Dermis microvascular lymphatic vessel endothelial cell (primary cell): ENCODE measurements around the gene EPHB2. TPM values are rescaled to one million over a fixed set of nuclear protein-coding genes. Genes with fewer than 3 reads are reported as not detected.

Experiments
- DNase-seq, 2 donors: peaks; one replicate each; pipeline versions ENCODE4 v3.0.0 to v3.0.0-alpha.2; 2010; ENCODE audit warnings: low read depth in 2 of 2
- total RNA-seq: library from RNA; depleted of rRNA; stranded (reverse); fragments of >200 nt; gene quantifications from 2 replicates; pipeline ENCODE4 v1.2.1, GENCODE V29; 2014

The EPHB2 gene
- total RNA-seq, 1 donor from 2014 or later: 26.6 TPM

- no peak for DNase-seq
These were observed 200.5 kb downstream of the EPHB2 start for GRCh38 chr1:22910986-22911651.

GRCh38 chr1:22912311-22912710 lies 201.7 kb downstream of the EPHB2 start:
- DNase-seq: no peak

- DNase-seq: no peak
These were observed 202.9 kb downstream of the EPHB2 start for GRCh38 chr1:22913421-22914141.

GRCh38 chr1:22914156-22914555 lies 203.5 kb downstream of the EPHB2 start:
- no peak for DNase-seq

GRCh38 chr1:22914633-22915217 lies 204.1 kb downstream of the EPHB2 start:
- no peak for DNase-seq

GRCh38 chr1:22915231-22915630 lies 204.6 kb downstream of the EPHB2 start:
- no peak for DNase-seq

- DNase-seq: peak in 1 of 2 donors; percentile 52
These were observed 205.3 kb downstream of the EPHB2 start for GRCh38 chr1:22915816-22916470.

GRCh38 chr1:22916471-22916820 lies 205.8 kb downstream of the EPHB2 start:
- peak in 1 of 2 donors; percentile 54 for DNase-seq

GRCh38 chr1:22917989-22918388 lies 207.3 kb downstream of the EPHB2 start:
- no peak for DNase-seq

- DNase-seq: no peak
These were observed 208.0 kb downstream of the EPHB2 start for GRCh38 chr1:22918644-22919043.

GRCh38 chr1:22919341-22920025 lies 208.8 kb downstream of the EPHB2 start:
- DNase-seq: no peak

GRCh38 chr1:22920026-22920733 lies 209.5 kb downstream of the EPHB2 start:
- no peak for DNase-seq

GRCh38 chr1:22920734-22921451 lies 210.3 kb downstream of the EPHB2 start:
- peak in 1 of 2 donors; percentile 67 for DNase-seq

GRCh38 chr1:22921452-22922126 lies 210.9 kb downstream of the EPHB2 start:
- no peak for DNase-seq

- DNase-seq: peak; percentile 48 to 90
These were observed 212.0 kb downstream of the EPHB2 start for GRCh38 chr1:22922640-22923039.

GRCh38 chr1:22925111-22925510 lies 214.5 kb downstream of the EPHB2 start:
- DNase-seq: no peak

- DNase-seq: peak; percentile 12 to 52
These were observed 219.7 kb downstream of the EPHB2 start for GRCh38 chr1:22930240-22930912.

- no peak for DNase-seq
These were observed 222.3 kb downstream of the EPHB2 start for GRCh38 chr1:22932803-22933470.

- DNase-seq: no peak
These were observed 224.8 kb downstream of the EPHB2 start for GRCh38 chr1:22935433-22935832.
